GM21381 (cell line): Measurements from ENCODE around the gene SCLY.

Source experiments
- ATAC-seq: cut with Tn5 transposase; IDR thresholded peaks from one replicate; pipeline ENCODE4 v1.9.1; 2021; ENCODE audit warnings: mild to moderate bottlenecking, moderate library complexity; ENCODE audit not compliant: unreplicated experiment

Gene SCLY

DNA sequence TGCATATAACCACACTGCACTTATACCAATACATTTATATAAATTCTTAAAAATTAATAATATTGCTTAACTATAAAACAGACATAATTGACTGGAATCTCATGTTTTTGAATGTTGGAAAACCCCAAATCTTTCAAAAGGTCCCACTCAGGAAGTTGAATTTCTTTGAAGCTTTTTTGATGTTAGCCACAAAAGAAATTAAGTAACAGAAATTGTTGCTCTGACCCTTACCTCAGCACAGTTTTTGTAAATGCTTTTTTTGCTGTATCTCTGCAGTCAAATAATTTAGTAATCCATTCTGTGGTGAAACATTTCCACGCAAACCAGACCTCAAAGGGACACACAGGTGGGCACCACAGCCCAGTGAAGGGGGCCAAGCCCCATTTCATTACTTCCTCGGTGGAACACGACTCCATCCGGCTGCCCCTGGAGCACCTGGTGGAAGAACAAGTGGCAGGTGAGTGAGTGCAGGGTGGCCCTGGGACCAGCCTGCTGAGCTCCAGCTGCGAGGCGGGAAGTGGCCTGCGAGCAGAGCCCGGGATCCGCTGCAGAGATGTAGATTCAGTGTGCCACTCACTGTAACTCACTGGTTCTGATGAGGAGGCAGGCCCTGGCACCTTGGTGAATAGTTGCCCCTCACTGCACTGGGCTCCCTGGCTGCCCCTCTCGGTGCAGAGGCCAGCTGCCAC lies 8.4 kb downstream of the SCLY start:
- ATAC-seq, result no peak

DNA sequence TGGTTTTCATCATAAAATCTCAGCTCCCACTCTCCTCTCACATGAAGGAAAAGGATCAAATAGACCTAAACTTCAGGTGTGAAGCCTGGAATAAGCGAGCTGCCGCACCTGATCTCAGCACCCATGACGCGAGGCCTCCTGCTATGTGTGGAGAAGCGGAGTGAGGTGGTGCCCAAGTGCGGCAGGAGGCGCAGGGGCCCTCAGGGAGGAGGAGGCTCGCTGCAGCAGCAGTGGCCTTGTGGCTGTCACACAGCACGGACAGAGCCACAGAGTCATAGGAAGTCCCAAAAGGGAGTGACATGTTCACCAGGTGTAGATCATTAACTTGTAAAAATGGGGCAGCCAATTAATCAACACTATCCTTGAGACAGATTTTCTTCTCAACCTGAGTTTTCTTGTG lies 9.1 kb downstream of the SCLY start:
- ATAC-seq, result no peak

DNA sequence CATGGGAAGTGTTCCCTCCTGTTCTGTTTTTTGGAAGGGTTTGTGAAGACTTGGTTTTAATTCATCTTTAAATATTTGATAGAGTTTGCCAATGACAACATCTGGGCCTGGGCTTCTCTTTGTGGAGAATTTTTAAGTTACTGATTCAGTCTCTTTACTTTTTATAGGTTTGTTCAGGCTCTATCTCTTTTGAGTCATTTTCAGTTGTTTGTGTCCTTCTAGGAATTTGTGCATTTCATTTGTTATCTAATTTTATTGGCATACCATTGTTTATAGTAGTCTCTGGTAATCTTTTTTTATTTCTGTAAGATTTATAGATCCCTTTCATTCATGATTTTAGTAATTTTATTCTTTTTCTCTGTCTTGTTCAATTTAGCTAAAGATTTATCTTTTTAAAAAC lies 14.6 kb downstream of the SCLY start:
- no peak for ATAC-seq

DNA sequence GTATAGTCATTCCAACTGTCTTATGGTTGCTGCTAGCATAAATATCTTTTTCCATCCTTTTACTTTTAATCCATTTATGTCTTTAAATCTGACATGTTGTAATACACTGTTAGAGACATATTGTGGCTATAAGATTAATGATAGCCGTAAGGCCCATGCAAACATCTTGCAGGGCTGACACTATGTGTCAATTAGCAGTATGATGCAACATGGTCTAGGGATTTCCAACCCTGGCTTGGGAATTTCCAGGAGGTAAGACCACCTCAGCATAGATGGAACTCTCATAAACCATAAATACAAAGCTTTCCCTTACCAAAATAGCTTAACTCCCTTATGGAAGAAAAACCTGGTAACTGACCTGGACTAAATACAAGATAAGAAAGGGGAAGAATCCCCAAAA lies 16.5 kb downstream of the SCLY start:
- ATAC-seq, result no peak

DNA sequence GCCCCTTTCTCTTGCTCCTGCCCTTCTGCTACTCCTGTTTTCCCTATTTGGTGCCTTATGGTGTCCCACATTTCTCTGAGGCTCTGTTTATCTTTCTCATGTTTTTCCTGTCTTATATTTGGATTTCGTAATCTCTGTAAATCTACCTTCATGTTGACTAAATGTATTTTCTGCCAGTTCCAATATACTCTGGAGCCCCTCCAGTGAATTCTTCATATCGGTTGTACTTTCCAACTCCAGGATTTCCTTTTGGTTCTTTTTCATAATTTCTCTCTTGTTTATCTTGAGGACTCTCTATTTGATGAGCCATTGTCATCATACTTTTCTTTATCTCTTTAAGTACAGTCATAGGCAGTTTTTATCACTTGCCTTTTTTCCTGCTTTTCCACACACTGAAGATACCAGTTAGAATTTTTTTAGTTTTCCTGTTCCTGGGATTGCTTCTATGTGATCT lies 19.1 kb downstream of the SCLY start:
- ATAC-seq, result no peak

DNA sequence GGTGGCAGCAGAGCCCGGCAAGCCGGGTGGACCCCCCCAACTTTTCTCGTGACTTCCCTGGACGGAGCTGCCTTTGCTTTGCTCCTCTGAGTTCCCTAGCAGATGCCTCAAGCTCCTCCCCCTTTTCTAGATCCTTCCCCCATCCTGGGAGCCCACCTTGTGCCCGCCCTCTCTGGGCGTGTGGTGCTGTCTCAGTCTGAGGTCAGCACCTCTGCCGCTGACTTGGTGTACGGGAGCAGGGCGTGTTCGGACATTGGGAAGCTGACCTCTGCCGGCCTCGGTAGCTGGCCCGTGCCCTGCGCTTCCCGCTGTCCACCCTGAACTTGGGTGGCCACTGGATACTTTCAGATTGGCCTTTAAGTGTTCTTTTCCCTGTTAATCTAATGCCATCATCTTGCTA lies 19.7 kb downstream of the SCLY start:
- no peak for ATAC-seq

DNA sequence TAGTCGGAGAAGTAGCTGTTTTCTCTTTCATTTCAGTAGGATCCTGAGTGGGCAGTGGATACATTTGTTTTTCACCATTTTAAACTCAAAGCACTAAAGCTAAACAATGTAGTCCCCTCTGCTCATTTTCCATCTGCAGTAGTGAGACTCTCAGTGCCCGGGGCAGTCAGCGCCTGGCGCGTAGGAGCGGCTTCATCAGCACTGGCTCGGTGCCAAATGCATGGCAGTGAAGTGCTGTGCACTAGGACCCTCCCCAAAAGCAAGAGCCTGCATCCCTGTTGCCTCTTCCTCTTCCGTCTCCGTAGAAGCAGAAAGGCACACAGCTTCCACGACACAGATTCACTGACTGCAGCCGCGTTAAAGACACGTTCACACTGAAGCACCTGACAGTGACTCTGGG lies 20.3 kb downstream of the SCLY start:
- ATAC-seq, result no peak

DNA sequence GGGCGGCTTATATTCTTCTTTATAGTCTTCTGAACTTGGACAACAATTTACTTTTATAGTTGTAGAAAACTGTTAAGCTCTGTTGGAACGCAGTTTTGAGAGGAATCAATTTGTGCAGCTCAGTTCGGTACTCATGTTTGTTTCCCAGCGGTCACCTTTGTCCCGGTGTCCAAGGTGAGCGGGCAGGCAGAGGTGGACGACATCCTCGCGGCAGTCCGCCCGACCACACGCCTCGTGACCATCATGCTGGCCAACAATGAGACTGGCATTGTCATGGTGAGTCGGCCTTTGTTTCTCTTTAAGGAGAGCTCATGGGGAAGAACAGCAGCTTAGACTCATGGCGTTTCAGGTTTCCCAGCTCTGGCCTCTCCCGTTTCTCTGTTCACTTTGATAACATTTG lies 20.8 kb downstream of the SCLY start:
- no peak for ATAC-seq

DNA sequence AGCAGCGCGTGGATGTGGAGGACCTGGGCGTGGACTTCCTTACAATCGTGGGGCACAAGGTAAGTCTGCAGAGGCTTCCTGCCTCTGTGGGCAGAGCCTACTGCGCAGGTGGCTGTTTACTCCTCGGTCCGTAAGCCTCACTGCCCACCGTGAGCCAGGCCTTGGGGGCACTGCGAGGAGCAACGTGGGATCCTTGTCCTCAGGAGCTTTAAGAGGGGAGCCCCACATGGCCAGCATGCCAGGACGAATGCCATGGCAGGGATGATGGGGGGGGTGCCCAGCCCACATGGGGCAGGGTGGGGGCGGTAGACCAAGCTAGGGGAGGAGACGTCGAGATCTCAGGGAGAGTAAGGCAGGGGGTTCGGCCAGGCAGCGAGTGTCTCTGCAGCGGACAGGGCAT lies 21.4 kb downstream of the SCLY start:
- ATAC-seq, result no peak

DNA sequence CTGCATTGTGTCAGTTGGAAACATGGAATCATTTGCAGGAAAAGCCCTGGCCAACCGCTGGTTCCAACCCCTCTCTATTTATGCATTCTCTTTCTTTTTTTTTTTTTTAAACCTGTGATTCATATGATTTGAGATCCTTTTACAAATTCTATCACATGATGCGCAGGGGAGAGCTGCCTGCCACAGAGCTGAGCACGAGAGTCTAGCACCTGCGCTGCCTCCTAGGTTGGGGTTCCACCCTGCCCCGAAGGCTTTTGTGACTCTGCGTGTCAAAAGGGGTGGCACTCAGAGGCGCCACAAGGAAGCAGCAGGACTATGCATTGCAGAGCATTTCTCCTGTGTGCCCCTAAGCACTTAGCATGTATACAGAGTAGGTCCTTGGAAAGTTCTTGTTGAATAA lies 22.0 kb downstream of the SCLY start:
- no peak for ATAC-seq

DNA sequence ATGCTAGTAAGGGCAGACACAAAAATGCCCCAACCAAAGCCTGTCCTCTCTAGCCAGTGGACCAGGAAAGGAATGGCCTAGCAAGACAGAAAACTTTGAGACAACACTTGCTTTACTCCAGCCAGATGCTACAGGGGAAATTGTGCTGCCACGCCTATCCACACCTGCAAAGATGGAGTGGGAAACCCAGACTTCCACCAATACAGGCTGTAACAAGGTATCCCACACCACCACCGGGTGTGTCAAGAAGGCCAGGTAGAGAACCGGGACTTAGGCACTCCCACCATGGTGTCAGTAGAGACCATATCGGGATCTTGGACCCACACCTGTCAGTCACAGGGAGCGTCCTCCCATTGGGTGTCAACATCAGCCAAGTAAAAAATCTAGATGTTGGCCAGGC lies 23.1 kb downstream of the SCLY start:
- no peak for ATAC-seq

DNA sequence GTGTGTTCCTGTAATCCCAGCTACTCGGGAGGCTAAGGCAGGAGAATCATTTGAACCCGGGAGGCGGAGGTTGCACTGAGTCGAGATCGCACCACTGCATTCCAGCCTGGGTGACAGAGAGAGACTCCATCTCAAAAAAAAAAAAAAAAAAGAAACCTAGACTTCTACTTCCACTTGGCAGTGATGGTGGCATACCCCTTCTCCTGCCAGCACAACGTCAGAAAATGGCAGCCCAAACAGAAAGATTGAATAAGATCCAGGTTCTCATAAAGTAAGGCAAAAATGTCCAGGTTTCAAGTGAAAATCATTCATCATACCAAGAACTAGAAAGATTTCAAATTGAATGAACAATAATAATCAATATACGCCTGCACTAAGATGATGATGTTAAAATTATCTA lies 24.0 kb downstream of the SCLY start:
- ATAC-seq, result no peak

DNA sequence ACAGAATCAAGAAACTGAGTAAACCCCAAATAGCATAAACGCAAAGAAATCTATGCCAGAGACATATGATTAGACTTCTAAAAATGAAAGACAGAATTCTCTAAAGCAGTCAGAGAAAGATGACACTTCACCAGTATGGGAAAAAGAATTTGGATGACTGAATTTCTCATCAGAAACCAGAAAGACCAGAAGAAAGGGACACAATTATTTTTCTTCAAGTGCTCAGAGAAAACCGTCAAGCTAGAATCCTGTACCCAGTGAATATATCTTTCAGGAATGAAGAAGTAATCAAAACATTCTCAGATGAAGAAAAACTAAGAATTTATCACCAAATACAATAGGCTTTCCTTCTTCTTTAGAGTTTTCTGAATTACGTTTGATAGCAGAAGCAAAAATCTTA lies 25.1 kb downstream of the SCLY start:
- no peak for ATAC-seq

DNA sequence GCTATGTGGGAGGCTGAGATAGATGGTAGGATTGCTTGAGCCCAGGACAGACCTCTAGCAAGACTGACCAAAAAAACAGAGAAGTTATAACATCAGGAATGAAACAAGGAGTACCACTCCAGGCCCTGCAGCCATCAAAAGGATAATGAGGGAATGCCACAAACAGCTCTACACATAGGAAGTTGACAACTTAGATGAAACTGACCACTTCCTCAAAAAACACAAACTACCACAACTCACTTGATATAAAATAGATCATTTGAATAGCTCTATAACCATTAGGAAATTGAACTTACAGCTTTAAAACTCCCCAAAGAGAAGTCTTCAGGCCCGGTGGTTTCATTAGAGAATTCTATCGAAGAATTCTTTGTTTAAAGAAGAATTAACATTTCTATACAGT lies 26.4 kb downstream of the SCLY start:
- ATAC-seq, result no peak

DNA sequence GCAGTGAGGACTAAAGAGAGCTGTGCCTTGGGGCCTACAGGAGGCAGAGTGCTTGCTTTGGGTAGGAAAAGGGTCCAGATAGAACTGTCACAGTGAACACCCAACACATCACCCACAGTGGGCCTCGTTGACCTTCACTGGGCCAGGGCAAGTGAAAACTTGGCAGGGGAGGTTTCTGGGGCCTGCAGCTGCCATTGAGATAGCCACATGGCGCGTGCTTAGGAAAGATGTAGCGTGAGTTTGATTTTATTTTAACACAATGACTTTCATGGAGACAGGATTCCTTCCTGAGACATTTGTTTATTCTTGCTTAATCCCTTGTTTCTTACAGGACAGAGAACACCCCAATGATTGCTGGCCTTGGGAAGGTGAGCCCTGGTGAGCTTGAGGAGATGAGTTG lies 30.1 kb downstream of the SCLY start:
- no peak for ATAC-seq

DNA sequence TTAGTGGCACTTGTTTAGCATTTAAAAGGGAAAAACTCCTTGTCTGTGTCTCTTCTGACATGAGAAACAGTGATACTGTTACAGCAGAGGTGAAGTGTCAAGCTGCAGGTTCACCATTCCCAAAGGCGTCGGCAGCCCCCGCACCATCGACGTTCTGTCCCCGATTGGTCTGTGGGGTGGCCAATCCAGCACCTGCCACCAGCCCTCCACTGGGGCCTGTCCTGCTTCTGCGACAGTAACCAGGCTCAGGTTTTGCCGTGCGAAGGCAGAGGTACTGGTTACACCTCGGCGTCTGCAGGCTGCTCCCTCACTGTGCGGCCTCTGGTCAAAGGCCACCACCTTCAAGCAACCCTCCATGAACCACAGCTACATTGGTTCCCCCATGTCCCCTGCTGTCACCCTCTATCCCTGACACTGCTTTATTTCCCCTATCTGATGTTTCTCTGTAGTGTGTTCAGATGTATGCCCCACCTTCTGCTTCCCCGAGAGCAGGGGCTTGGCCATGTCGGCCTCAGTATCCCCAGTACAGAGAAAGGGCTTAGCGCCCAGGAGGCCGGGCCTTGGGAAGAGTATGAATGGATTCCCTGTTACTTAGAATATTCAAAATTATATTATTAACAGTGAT lies 30.7 kb downstream of the SCLY start:
- ATAC-seq, result no peak

DNA sequence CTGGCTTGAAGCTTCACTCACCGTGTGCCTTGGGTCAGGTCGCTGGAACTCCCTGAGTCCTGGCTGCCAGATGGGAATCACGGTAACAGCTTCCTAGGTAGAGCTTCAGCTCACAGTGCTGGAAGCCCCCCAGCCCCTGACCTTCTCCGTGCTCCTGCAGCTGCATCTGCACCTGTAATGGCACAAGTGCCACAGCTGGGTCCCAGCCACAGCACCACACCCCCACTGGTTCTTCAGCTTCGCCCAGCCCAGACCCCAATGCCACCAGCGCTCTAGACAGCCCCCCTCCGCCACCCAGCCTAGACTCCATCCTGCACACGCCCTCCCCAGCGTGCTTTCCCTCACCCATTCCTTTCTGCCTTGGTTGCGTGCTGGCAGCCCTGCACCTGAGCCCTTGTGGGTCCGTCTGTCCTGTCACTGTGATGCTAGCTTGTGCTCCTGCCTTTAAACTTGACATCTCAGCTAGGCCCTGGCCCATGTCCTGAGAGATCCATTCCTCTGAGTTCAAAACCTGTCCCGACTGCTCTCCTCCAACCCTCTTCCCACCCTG lies 31.8 kb downstream of the SCLY start:
- no peak for ATAC-seq

DNA sequence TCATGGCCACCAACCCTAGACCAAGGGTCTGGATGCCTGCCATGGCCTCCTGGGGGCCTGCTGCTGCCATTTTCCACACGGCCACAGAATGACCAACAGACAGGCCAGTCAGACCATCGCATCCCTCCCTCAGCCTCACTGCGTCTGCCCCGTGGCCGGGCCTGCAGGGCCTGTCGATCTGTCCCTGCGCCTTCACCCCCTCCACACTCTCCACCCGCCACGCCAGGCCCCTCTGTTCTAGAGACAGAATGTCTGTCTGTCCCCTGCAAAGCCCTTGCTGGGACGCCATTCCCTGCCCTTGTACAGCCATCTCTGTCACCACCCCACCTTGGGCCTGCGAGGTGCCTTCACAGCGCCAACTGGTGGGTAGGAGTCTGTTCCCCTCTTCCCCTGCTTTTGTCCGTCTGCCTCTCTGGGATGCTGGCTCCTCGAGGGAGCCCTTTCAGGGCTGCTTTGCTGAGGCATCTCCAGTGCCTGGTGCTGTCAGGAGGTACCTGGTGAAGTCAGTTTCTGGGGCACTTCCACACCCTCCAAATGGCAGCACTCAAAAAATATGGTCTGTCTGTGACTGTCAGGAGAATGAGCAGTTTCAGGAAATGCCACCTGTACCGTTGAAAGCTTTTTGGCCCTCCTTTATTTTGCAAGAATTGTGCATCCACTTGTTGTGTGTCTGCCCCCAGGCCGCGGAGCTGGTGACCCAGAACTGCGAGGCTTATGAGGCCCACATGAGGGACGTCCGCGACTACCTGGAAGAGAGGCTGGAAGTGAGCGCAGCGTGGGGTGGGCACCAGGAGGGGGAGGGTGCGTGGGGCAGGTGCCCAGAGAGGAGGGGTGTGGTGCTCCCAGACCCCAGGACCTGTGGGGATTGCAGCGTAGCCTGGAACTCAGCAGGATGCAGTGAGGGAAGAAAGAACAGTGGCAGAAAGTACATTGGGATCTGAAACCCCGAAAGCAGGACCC lies 32.7 kb downstream of the SCLY start:
- no peak for ATAC-seq

DNA sequence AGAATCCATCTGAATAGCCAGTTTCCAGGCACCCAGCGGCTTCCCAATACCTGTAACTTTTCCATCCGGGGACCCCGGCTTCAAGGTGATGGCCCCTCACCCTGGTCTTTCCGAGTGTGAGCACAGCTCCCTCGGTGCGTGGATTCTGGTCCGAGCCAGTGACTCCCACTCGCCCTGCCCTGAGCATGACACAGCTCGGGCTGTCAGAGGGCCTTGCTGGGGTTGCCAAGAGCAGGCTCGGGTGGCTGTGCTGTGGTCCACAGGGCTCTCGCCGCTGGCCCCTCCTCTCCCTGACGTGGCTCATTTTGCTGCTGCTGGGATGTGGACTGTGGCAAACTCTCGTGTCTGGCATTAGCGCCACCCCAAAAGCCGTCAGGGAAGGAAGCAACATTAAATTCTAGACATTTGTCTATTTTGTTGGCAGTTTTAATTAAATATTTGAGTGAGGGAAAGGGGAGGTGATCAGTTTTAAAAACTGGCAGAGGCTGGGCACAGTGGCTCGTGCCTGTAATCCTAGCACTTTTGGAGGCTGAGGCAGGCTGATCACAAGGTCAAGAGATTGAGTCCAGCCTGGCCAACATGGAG lies 33.7 kb downstream of the SCLY start:
- no peak for ATAC-seq

DNA sequence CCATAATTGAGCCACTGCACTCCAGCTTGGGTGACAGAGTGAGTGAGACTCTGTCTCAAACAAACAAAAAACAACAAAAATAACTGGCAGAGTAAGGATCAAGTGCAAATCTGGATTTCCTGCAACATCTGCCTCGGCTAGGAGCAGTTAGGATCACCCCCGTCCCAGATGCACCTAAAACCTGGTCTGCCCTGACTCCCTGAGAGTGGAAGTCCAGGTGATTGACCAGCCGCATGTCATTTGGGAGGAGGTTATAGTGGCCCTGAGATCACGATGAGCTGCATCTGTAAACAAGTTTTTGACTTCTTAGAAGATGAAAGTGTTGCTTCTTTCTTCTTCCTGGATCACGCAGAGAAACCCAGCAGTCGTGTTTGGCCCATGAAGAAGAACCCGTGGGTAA lies 34.3 kb downstream of the SCLY start:
- no peak for ATAC-seq

DNA sequence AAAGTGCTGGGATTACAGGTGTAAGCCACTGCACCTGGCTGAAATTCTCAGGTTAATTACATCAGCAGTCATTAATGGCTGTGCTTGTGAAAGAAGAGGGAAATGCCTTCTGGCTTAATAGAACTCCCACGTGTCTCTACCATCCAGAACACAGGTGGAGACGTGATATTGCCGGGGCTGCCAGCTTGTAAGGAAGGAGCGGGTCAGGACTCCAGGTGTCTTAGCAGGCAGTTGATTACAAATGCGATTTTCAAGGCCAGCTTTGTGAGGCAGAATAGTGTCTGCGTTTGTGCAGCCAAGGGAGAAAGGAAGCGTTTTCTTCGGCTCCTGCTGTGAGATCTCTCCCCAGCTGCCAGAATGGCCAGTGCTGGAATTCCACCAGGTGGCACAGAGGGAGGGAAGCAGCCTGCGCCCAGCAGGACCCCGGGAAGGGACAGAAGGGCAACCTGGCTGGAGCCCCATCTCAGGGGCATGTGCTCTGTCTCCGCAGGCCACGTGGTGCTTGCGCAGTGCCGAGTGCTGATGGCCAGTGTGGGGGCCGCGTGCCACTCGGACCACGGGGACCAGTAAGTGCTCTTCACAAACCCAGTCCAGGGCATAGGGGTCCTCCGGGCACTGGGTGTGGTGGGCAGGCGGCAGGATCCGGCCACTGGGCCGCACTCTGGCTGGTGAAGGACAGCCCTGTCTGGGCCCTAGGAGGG lies 35.7 kb downstream of the SCLY start:
- ATAC-seq, result no peak
